Activated CD8-positive, alpha-beta memory T cell treated with anti-CD3 and anti-CD28 coated beads, Interleukin-2, amount 10 ng/mL, durations not matched to agents 7 days and 5 days (primary cell): ENCODE results near the gene SLC19A2. TPM values are rescaled to one million over a fixed set of nuclear protein-coding genes. Genes with fewer than 3 reads are reported as not detected.
"Not testable (repeated sequence)": the region's sequence is repeated elsewhere in the genome, so short reads cannot be mapped to it uniquely, and the experiment has no call there.

Experiments
- ATAC-seq: fragments of 150-1000 bp; cut with Tn5 transposase; one replicate; pipeline ENCODE4 v1.10.0; 2021; ENCODE audit warnings: moderate library complexity
- CTCF ChIA-PET: fragments of 350-600 bp; sonication (Branson Sonifier 250); formaldehyde crosslinking; loops from one replicate; lab custom pipeline; 2021; ENCODE audit warnings: antibody characterized with exemption; lab: Charles Lee
- DNase-seq: peaks from one replicate; pipeline ENCODE4 v3.0.0-alpha.2; 2020
- H3K27ac Mint-ChIP-seq: one replicate; pipeline ENCODE4 v1.8.0; 2021; ENCODE audit warnings: mild to moderate bottlenecking, mixed read lengths
- H3K27me3 Mint-ChIP-seq: one replicate; pipeline ENCODE4 v1.8.0; 2021; ENCODE audit warnings: mixed read lengths
- H3K36me3 Mint-ChIP-seq: one replicate; pipeline ENCODE4 v1.8.0; 2021; ENCODE audit warnings: mild to moderate bottlenecking, mixed read lengths
- H3K4me1 Mint-ChIP-seq: one replicate; pipeline ENCODE4 v1.8.0; 2021; ENCODE audit warnings: mixed read lengths
- H3K4me3 Mint-ChIP-seq: one replicate; pipeline ENCODE4 v1.8.0; 2021; ENCODE audit warnings: mild to moderate bottlenecking, moderate library complexity, mixed read lengths
- H3K9me3 Mint-ChIP-seq: one replicate; pipeline ENCODE4 v1.8.0; 2022; ENCODE audit warnings: low read depth, mixed read lengths
- total RNA-seq, 2 experiments: library from RNA; stranded (reverse); gene quantifications; one replicate each; pipeline ENCODE4 v1.2.3, GENCODE V29; 2021

The SLC19A2 gene
- total RNA-seq, 2 experiments from 2014 or later = 5.0 to 7.8 TPM

GRCh38 chr1:169517558-169518186 is 31.9 kb upstream of the SLC19A2 start:
- CTCF ChIA-PET = no interaction called here
- H3K9me3 Mint-ChIP-seq = no peaks in the 10 kb centered on the region

GRCh38 chr1:169515641-169516040 is 29.9 kb upstream of the SLC19A2 start:
- DNase-seq (no peak), ATAC-seq (no peak)
- Mint-ChIP-seq H3K4me1 (peaks cover 1% of the 10 kb centered on the region), H3K27ac (no peak overlapping the region), H3K4me3 (no peak overlapping the region), H3K36me3 (peaks cover 1% of the 10 kb centered on the region), H3K9me3 (no peaks in the 10 kb centered on the region), H3K27me3 (no peaks in the 10 kb centered on the region)
- CTCF ChIA-PET = interaction anchor here (1.4 kb wide), 1 partner anchor 31 kb away, joined by 6 read pairs; no protein-coding TSS in a partner anchor

More at GRCh38 chr1:169517558-169518186, 31.9 kb upstream of the SLC19A2 start:
- Mint-ChIP-seq H3K36me3 (peaks cover 4% of the 10 kb centered on the region), H3K27ac (no peak overlapping the region), H3K4me3 (no peak overlapping the region), H3K27me3 (no peaks in the 10 kb centered on the region), H3K4me1 (no peaks in the 10 kb centered on the region)
- ATAC-seq (no peak), DNase-seq (no peak)

DNA sequence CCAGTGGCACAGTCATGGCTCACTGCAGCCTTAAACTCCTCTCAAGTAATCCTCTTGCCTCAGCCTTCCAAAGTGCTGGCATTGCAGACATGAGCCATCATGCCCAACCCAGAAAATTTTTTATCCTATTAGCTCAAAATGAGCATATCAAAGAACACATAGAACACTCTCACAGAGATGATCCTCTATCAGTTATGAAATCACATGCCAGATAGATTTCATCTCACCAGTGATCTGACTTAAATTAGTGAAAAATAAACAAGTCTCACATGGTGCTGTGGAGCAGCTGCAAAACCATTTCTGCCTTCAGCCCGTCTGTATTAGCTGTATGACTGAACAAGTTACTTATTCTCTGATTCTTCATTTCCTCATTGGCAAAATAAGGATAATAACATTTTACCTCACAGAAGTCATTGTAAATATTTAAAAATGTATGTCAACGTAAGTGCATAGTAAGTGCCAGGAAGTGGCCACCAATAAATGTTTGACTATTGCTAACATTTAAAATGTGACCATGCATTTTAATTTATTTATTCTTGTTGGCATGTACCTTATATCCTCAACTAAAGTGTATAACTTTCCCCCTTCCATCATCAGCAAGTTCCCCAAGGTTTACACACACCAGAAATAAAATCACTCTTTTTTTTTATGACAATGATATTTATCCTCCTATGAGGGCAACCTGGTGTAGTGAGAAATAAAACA is 29.0 kb upstream of the SLC19A2 start:
- ATAC-seq = no peak
- DNase-seq = no peak
- H3K4me1 Mint-ChIP-seq = peaks cover 1% of the 10 kb centered on the region
- H3K27ac Mint-ChIP-seq = no peak overlapping the region
- H3K36me3 Mint-ChIP-seq = peaks cover 1% of the 10 kb centered on the region
- no peaks in the 10 kb centered on the region for H3K9me3 Mint-ChIP-seq
- CTCF ChIA-PET = no interaction called here
- no peaks in the 10 kb centered on the region for H3K27me3 Mint-ChIP-seq
- H3K4me3 Mint-ChIP-seq = no peak overlapping the region

- peaks cover 7% of the 10 kb centered on the region for H3K4me1 Mint-ChIP-seq
- CTCF ChIA-PET = no interaction called here
- no peak overlapping the region for H3K27ac Mint-ChIP-seq
- no peak overlapping the region for H3K4me3 Mint-ChIP-seq
- no peaks in the 10 kb centered on the region for H3K9me3 Mint-ChIP-seq
- H3K27me3 Mint-ChIP-seq = no peaks in the 10 kb centered on the region
- no peak for ATAC-seq
- H3K36me3 Mint-ChIP-seq = peaks cover 3% of the 10 kb centered on the region
- DNase-seq = no peak
Measured at GRCh38 chr1:169513208-169513607, 27.5 kb upstream of the SLC19A2 start.

DNA sequence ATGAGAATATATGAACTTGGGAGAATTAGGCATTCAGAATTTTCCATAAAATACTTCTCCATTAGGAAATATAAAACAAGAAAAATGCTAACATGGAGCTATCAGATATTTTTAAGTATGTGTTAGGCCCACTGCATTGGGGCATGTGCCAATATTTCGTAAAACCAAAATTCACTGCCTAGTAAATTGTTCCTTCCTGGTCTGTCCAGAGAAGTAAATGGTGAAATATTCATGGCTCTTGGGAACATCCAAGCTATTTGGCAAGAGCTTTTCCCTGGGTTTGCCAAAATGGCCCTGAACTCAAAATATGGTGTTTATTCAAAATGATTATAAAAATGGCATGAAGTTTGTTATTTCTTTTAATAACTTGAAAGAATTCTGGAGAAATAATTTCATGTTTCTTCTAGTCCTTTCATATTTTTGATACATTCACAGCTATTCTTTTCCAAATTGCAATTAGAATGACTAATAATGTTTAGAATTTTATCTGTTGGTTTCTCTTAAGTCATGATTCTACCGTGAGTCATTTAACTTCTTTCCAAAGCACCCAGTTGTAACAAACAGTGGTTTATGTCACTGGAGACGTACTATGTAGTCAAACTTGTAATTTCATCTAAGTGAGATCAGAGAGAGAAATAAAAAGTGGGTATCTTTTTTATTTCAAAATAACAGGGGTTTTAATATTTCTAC is 25.7 kb upstream of the SLC19A2 start:
- no peak for ATAC-seq
- CTCF ChIA-PET = no interaction called here

DNA sequence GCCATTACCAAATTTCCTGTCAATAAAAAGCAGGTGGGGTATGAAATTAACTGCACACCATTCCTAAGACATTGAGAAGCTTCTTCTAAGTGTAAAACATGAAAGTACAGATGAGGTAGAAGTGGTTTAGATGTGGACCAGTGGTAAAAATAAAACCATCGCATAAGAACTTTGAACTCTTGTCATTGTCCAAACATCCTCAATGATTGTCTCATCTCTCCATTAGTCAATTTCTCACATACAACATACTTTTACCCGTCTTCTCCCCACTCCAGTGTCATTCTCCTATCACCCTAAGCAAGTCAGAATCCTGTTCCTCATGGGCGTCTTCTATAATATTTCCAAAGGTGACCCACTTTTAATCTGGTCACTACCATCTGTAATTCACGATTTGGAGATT is 24.3 kb upstream of the SLC19A2 start:
- CTCF ChIA-PET = no interaction called here
- H3K4me1 Mint-ChIP-seq = peaks cover 7% of the 10 kb centered on the region
- H3K4me3 Mint-ChIP-seq = no peak overlapping the region

More for the DNA sequence above, 25.7 kb upstream of the SLC19A2 start:
- peaks cover 2% of the 10 kb centered on the region for H3K36me3 Mint-ChIP-seq
- DNase-seq = no peak
- no peaks in the 10 kb centered on the region for H3K27me3 Mint-ChIP-seq
- H3K4me1 Mint-ChIP-seq = peaks cover 7% of the 10 kb centered on the region
- no peaks in the 10 kb centered on the region for H3K9me3 Mint-ChIP-seq
- no peak overlapping the region for H3K4me3 Mint-ChIP-seq
- no peak overlapping the region for H3K27ac Mint-ChIP-seq

GRCh38 chr1:169509354-169509753 is 23.6 kb upstream of the SLC19A2 start:
- CTCF ChIA-PET = interaction anchor here (1.3 kb wide), 1 partner anchor 906 kb away, joined by 4 read pairs; no protein-coding TSS in a partner anchor
- DNase-seq = no peak

More for the DNA sequence above, 24.3 kb upstream of the SLC19A2 start:
- ATAC-seq = no peak
- Mint-ChIP-seq H3K27me3 (no peaks in the 10 kb centered on the region), H3K9me3 (no peaks in the 10 kb centered on the region), H3K36me3 (peaks cover 2% of the 10 kb centered on the region), H3K27ac (no peak overlapping the region)
- no peak for DNase-seq

DNA sequence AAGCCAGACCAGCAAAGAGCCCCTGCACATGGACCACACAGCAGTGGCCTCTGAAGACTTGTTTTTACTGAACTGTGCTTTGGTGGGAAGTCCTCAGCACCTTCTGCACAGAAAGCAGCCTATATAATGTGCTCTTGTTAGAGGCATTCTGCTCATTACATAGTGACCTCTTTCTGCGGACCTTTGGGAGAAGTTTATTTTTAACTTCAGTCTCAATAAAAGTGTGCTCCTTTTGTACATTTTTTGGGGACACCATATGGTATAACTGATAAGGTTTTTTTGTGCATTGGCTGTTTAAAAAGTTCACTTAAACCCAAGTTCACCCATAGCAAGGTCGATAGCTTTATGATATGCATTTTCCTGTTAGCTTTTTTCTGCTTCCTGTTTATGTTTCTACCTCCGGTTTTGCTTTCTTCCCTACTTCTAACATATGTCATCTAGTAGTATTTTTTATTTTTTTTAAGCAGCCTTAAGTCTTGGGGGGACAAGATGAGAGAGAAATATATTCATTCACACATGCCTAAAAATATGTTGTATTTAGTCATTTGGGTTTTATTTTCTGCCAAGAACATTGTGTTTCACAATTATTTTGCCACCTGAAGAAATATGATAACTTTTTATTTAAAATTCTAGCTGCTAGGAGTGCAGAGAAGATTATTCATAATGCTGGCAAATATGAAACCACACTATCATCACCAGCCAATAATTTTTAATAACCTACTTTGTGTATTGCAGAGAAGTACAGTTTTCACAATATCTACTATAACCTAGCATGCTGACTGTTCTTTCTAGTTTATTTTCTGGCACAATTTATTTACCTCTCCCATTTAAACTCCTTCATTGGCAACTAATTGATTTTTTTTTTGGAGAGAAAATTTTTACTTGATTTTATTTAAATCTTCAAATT is 22.9 kb upstream of the SLC19A2 start:
- no peak for DNase-seq
- H3K9me3 Mint-ChIP-seq = no peaks in the 10 kb centered on the region
- peak; percentile 36 for ATAC-seq
- H3K4me1 Mint-ChIP-seq = peaks cover 7% of the 10 kb centered on the region
- peak overlapping the region; percentile 31 for H3K4me3 Mint-ChIP-seq
- no peaks in the 10 kb centered on the region for H3K27me3 Mint-ChIP-seq
- CTCF ChIA-PET = interaction anchor here (1.0 to 1.3 kb wide), 2 partner anchors 78 to 905 kb away, joined by 3 to 4 read pairs; no protein-coding TSS in a partner anchor
- peak overlapping the region; percentile 57 for H3K27ac Mint-ChIP-seq
- peaks cover 2% of the 10 kb centered on the region for H3K36me3 Mint-ChIP-seq

More at GRCh38 chr1:169509354-169509753, 23.6 kb upstream of the SLC19A2 start:
- H3K4me3 Mint-ChIP-seq = no peak overlapping the region
- no peaks in the 10 kb centered on the region for H3K9me3 Mint-ChIP-seq
- ATAC-seq = no peak
- no peaks in the 10 kb centered on the region for H3K27me3 Mint-ChIP-seq
- no peak overlapping the region for H3K27ac Mint-ChIP-seq
- peaks cover 7% of the 10 kb centered on the region for H3K4me1 Mint-ChIP-seq
- H3K36me3 Mint-ChIP-seq = peaks cover 2% of the 10 kb centered on the region

DNA sequence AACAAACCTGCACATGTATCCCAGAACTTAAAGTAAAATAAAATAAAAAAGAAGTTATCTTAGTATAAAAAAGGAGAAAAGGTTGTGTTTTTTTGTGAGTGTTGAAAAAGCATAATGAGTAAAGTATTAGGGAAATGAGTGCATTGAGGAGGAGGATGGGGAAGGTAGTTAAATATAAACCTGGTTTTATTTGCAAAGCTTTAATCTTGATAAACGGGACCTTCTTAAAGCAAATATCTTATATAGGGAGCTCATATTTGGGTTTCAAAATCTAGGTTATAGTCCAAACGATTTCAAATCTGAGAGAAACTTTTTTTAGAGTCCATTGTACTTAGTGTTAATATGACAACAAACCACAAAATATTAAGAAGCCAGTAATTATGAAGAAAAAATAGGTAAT is 21.7 kb upstream of the SLC19A2 start:
- no peak for ATAC-seq
- CTCF ChIA-PET = no interaction called here
- H3K36me3 Mint-ChIP-seq = peaks cover 2% of the 10 kb centered on the region

DNA sequence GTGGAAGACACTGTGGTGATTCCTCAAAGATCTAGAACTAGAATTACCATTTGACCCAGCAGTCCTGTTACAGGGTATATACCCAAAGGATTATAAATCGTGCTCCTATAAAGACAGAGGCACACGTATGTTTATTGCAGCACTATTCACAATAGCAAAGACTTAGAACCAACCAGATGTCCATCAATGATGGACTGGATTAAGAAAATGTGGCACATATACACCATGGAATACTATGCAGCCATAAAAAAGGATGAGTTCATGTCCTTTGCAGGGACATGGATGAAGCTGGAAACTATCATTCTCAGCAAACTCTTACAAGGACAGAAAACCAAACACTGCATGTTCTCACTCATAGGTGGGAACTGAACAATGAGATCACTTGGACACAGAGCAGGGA is 17.9 kb upstream of the SLC19A2 start:
- not testable (repeated sequence) for H3K4me3 Mint-ChIP-seq, H3K36me3 Mint-ChIP-seq, H3K4me1 Mint-ChIP-seq, H3K9me3 Mint-ChIP-seq, H3K27ac Mint-ChIP-seq, H3K27me3 Mint-ChIP-seq, ATAC-seq, DNase-seq
- CTCF ChIA-PET = interaction anchor here (2.0 kb wide), 1 partner anchor 12 kb away, joined by 6 read pairs; no protein-coding TSS in a partner anchor

More for the DNA sequence above, 21.7 kb upstream of the SLC19A2 start:
- DNase-seq = no peak
- Mint-ChIP-seq H3K27ac (no peak overlapping the region), H3K4me3 (no peak overlapping the region), H3K4me1 (peaks cover 7% of the 10 kb centered on the region), H3K9me3 (no peaks in the 10 kb centered on the region), H3K27me3 (no peaks in the 10 kb centered on the region)

DNA sequence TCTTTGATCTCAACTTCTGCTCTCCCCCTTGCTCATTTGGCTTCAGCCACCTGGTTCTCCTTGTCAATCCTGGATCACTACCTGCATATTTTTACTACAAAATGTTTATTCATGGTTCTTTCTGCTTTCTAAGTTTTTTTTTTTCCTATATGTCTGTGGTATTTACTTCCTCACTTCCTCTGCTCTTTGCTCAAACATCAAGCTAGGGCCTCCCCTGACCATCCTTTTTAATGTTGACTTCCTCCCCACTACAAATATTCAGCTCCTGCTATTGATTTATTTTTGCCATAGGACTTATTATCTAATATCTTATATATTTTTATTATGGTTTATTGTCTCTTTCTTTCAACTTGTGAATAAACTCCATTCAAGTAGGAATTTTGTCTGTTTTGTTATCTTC is 14.1 kb upstream of the SLC19A2 start:
- no peak overlapping the region for H3K4me3 Mint-ChIP-seq
- no peak for ATAC-seq
- no peaks in the 10 kb centered on the region for H3K36me3 Mint-ChIP-seq
- peaks cover 12% of the 10 kb centered on the region for H3K4me1 Mint-ChIP-seq
- DNase-seq = no peak
- no peak overlapping the region for H3K27ac Mint-ChIP-seq
- no peaks in the 10 kb centered on the region for H3K9me3 Mint-ChIP-seq
- H3K27me3 Mint-ChIP-seq = no peaks in the 10 kb centered on the region
- CTCF ChIA-PET = no interaction called here

DNA sequence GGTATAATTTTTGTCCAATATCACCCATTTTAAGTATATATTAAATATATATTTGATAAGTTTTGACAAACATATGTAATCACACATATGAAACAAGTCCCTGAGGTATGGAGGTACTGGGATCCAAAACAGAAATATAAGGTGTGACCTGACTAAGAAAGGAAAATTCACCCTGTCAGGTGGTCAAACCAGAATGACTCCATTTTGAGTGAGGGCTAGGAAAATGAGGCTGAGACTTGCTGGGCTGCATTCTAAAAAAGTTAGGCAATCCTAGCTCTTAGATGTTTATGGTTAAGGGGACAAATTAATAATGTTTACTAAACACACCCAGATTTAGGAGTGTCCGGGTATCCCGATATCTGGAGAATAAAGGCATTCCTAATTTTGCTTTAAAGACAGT is 11.6 kb upstream of the SLC19A2 start:
- H3K27me3 Mint-ChIP-seq = no peaks in the 10 kb centered on the region
- no peak for ATAC-seq

More for the DNA sequence above, 11.6 kb upstream of the SLC19A2 start:
- Mint-ChIP-seq H3K36me3 (no peaks in the 10 kb centered on the region), H3K4me1 (peaks cover 12% of the 10 kb centered on the region), H3K27ac (no peak overlapping the region), H3K9me3 (no peaks in the 10 kb centered on the region), H3K4me3 (no peak overlapping the region)
- DNase-seq = no peak
- CTCF ChIA-PET = interaction anchor here (0.9 to 1.5 kb wide), 2 partner anchors 49 to 215 kb away, joined by 3 to 4 read pairs; no protein-coding TSS in a partner anchor
